HG03196 (cell line): ENCODE data around the gene EGFR.
A peak's percentile ranks its signal among the peaks of the same experiment; 100 is the strongest.

ENCODE experiments used
- ATAC-seq: cut with Tn5 transposase; IDR thresholded peaks from one replicate; pipeline ENCODE4 v1.9.1; 2021; ENCODE audit not compliant: unreplicated experiment

Gene EGFR

GRCh38 chr7:55060636-55061022 lies 41.8 kb downstream of the EGFR start:
- no peak for ATAC-seq

DNA sequence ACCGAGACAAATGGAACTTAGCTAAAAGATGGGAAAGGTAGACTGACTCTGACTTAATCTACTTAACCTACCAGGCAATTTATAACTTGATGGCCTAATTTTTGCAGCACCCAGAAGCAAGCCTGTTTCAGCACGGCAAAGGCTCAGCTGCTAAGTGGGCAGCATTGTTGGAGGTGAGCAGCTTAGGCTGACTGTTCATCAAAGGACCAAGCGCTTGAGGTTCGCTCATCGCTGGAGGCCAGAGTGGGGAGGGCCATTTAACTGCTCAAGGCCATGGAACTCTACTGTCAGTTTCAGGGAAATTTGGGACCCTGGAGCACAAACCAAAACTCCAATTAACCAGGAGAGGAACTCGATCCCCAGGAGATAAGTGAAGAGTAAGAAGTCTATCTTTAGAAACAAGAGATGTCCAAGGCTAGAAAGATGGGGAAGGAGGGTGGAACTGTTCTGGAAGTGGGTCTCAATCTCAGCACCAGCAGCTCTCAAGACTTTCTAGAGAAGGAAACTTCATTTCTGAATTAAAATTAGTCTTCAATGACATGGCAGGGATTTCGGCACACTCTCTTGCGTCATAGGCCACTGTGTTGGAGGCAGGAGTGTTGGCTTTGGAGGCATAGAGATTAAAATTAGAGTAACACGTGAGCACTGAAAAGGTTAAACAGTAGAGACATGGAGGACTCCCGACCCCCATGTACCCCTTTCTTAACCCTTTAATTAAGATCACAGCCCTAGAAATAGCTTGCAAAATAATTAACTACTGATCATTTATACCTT lies 43.1 kb downstream of the EGFR start:
- no peak for ATAC-seq

DNA sequence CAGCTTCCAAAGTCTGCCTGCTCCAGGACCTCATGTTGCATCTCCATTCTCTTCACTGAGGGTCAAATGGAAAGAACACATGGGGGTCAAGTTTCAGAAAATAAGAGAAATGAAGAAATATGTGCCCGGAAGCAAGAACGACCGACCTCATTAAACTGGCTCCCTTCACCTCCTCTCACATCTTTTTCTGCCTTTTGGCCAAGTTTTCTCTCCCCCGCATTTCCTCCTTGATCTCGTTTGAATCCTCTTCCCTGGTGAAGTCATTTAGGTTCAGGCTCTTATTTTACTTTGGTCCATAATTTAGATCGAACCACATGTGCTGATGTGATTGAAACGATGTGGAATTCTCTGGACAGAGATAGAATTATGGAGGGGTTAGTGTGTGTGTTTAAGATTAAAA lies 44.2 kb downstream of the EGFR start:
- ATAC-seq, result no peak

- ATAC-seq, result no peak
These were observed 44.8 kb downstream of the EGFR start for GRCh38 chr7:55063633-55064032.

- peak; percentile 66 for ATAC-seq
These were observed 46.3 kb downstream of the EGFR start for GRCh38 chr7:55065079-55065478.

DNA sequence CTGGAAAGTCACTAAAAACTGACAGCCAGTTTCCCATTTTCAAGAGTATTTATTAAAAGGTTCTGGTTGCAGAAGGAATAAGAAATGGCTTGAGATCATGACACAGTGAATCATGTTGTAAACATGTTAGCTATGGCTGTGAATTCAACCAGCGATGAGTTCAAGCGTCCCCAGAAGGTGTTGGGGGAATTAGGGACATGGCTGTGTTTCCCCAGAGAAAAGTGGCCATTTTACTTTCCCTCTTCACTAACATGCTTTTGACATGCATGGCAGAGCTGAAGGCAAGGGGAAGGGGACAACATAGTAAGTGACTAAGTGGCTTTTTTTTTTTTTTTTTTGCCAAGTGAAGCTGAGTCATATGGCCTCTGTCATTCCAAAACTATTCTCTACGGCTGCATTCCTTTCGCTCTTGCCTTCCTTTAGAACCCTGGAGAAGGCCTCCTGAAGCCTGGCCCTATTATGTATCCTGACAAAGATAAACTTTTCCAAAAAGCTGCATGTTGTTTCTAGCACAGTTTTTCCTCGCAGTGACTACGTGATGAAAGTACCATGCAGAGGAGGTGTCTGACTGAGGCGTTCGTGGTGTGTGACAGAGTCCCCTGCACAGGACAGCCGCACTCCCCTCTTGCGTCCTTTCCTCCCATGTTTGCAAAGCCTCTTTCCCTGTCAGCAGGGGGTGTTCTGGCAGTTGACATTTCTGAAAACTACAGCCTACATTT lies 46.9 kb downstream of the EGFR start:
- ATAC-seq, result no peak

DNA sequence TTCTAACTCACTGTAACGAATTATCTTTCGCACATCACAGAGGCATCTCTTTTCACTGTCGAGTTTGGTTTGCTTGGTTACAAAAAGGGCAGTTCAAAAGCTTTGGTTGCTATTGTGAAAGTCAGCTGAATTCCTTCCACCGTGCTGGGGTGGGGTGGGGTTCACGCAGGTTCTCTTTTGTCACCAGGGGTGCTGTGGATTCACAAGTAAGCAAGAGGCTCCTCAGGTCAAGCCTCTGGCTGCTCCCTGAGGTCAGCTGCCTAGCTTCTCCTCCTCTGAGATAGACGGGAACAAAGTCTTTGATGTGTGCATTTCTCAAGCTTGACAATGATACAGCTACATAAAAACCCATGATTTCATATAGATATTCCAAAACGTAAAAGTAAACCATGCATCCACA lies 47.7 kb downstream of the EGFR start:
- no peak for ATAC-seq

GRCh38 chr7:55066938-55067337 lies 48.1 kb downstream of the EGFR start:
- no peak for ATAC-seq

- ATAC-seq, result no peak
These were observed 48.9 kb downstream of the EGFR start for GRCh38 chr7:55067748-55068147.

DNA sequence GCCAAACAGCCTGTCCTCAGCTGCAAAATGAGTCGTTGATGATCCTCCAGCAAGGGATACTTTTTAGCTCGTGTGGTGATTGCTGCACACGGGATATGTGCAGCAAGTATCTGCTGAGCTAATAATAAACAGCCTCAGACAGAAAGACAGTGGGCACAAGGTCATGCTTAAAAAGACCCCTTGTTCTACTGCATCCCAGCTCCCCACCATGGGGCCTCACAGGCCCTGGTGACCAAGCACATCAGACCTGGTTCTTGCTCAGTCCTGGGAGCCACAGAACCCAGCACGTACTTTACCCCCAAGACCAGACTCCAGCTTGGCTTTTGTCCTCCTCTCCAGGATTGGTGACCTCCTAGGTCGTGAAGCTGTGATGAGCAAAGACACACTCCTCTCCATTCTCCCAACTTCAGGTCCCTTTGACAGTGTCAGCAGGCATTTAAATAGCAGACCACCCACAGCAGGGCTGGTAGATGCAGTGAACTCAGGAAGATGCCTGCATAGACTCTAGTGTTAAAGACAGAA lies 50.5 kb downstream of the EGFR start:
- no peak for ATAC-seq

GRCh38 chr7:55070271-55070743 lies 51.5 kb downstream of the EGFR start:
- ATAC-seq, result no peak

- no peak for ATAC-seq
These were observed 52.0 kb downstream of the EGFR start for GRCh38 chr7:55070854-55071253.

DNA sequence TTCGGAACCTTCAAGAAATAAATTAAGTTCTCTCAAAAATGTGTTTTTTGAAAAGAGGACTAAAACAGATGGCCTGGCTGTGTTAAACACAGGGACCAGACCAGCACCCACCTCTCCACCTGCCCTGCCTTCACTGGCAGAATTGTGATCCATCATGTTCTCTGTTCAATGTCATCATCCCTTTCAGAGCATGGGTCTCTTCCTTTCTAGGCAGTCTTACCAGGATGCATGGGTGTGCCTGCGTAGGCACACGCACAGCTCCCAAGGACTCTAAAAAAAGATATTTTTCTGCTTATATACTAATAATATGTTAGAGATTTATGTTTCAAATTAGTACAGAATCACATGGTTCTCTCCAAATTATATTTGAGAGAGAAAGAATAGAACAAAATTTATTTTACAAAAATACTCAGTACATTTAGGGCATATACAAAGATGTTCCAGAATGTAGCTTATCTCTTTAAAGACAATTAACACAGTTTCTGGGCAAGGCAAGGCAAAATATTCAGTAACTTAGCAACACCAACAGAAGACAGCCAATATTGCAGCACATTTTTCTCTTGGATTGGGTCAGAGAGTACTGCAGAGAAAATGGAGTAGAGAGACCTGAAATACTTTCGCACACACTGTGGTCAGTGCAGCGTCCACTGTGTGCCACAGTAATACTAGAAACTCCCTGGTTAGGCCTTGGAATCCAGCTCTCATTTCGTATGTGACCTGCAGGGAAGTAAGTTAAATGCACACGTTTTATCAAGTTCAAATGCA lies 52.8 kb downstream of the EGFR start:
- ATAC-seq, result no peak

DNA sequence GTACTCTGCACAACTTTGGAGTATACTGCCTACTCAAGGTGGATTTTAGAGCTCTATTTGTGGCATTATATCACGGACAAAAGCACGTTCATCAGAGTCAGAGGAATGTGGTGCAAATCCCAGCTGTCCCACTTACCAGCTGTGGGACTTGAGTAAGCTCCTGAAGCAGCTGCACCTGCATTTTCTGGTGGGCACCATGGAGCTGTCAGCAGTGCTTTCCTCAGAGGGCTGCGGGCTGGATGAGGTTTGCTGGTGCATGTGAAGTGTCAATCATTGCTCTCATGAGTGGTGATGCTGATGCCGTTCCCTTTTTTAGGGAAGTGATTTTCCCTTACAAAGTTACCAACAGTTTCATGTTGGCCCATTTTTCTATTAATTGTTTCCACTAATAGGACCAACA lies 53.4 kb downstream of the EGFR start:
- ATAC-seq, result no peak

DNA sequence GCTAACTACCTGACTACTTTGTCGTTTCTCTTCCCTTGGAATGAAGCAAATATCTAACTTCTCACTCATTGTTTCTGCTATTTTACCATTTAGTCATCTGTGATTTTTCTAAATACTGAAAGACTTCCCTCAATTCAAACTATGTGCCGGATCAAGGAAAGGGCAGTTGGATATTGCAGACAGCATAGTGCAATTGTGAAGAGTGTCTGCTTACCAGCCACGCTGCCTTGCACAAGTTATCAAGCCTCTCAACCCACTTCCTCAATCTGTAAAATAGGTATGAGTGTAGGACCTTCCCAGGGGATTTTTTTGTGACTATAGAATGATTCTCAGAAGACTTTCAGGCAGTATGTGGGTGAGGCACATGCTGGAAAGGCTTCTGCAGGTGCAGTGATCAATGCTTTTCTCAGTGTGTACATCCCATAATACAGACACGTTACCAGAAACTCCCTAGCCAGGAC lies 54.3 kb downstream of the EGFR start:
- peak; percentile 48 for ATAC-seq

- peak; percentile 87 for ATAC-seq
These were observed 55.2 kb downstream of the EGFR start for GRCh38 chr7:55073976-55074528.

DNA sequence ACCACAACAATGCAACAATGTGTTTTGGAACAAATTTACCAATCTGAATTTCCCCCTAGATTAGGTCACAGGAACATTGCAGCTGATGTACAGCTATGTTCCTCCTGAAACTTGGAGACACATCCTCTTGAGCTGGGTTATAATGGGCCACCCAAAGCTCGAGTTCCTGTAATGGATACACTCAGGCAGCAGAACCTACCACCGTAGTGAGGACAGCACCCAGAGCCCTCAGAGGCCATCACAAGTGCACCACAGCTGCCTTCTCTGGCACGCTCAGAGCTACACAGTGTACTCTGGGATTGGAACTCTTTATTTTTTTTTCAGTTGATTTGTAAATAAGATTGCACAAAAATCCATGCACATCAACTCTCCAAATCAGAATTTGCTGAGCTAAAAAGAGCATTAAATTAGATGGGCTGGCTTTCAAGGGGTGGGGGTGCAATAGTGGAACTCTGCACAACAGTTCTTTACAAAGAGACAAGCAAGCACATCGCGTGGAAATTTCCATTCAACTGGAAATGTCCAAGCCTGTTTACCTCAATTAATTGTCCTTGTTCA lies 56.7 kb downstream of the EGFR start:
- ATAC-seq, result no peak

DNA sequence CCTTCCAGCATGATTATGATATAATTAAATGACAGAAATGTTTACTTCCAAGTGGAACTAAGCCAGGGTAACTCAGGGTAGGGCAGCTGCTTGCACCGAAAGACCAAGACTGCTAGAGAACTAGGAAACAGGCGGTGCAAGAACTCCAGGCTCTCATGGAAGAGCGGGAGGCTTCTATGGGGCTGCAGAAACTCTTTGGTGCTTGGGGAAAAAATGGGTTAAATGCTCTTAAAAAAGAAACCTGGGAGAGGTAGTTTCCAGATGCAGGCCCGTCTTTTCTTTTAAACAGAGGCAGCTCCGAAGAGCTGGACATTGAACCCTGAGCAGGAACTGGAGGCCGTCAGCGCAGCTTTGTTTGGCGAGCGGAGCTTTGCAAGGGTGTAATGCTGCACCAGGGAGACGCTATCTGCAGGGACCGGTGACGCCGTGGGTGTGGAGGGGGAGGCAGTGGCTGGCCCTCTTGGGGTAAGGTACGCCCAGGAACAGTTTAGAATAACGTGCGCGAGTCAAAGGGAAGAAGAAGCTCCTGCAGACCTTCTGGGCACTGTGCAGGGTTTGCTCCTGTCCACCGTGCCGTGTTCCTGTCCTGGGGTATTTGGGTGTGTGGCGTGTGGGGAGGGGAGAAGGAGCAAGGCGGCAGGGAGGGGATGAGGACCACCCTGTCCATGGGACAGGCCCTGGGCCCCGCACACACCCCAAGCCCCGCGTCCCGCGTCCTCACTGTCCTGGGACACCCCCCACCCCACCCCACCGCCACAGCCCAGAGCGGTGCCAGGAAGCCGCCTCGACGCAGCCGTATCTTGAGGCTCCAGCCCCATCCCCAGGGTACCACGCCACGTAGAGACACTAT lies 59.0 kb downstream of the EGFR start:
- ATAC-seq, result no peak

GRCh38 chr7:55078465-55079372 lies 59.9 kb downstream of the EGFR start:
- no peak for ATAC-seq
